HUES48 (cell line): ENCODE data around the gene PLEKHD1.
A peak's percentile ranks its signal among the peaks of the same experiment; 100 is the strongest.

ENCODE experiments used
- H3K27ac ChIP-seq: one replicate; pipeline ENCODE4 v1.7.0; 2013; ENCODE audit warnings: low read depth, low read length, inconsistent platforms
- H3K27me3 ChIP-seq: 2 replicates; pipeline ENCODE4 v1.6.1; 2013; ENCODE audit warnings: mild to moderate bottlenecking, low read length; ENCODE audit not compliant: control insufficient read depth, insufficient read depth
- H3K36me3 ChIP-seq: 2 replicates; pipeline ENCODE4 v1.6.1; 2013; ENCODE audit warnings: low read length; ENCODE audit not compliant: control insufficient read depth, insufficient read depth
- H3K4me1 ChIP-seq: 2 replicates; pipeline ENCODE4 v1.6.1; 2013; ENCODE audit warnings: mild to moderate bottlenecking, low read length; ENCODE audit not compliant: control insufficient read depth, insufficient read depth
- H3K4me3 ChIP-seq: 2 replicates; pipeline ENCODE4 v1.5.1; 2013; ENCODE audit warnings: mild to moderate bottlenecking, low read depth, low read length
- H3K9ac ChIP-seq: 2 replicates; pipeline ENCODE4 v1.6.1; 2013; ENCODE audit warnings: mild to moderate bottlenecking, low read depth, low read length, moderate library complexity
- H3K9me3 ChIP-seq: 2 replicates; pipeline ENCODE4 v1.6.1; 2013; ENCODE audit warnings: low read length; ENCODE audit not compliant: control insufficient read depth, insufficient read depth

Gene PLEKHD1

DNA sequence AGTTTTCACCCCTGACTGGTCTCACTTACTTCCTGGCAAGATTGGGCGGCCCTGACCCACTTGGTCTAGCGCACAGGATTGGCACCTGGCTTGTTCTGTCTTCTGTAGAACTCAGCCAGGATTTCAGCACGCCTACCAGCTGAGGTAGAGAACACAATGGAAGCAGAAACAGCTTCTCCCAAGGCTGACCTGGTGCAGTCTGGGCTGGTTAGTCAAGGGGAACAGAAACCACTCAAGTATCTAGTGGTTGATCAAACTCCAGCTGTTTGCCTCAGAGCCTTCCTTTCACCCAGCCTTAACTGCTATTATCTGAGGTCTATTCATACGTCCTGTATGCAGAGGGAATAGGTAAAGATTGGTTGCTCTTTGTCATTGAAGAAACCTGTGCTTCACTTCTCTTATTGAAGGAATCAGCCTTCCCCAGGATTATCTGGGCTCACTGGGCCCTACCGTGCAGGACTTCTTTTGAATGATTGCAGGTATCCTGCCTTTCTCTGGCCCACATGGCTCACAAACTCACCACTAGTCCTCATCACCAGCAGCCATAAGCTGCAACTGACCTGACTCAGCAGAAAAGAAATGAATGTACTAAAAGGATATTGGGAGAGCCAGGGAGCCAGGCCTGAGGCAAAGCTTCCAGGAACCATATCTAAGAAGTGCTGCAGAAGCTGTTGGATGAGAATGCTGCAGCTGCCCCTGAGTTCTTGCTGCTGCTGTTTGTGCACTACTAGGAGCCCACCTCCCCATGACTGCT is 2.5 kb upstream of the PLEKHD1 start:
- no peaks in the 10 kb centered on the region for H3K36me3 ChIP-seq
- no peak overlapping the region for H3K9ac ChIP-seq
- peaks cover 4% of the 10 kb centered on the region; the same call in 1 of the 2 replicates for H3K4me1 ChIP-seq
- H3K9me3 ChIP-seq: no peaks in the 10 kb centered on the region
- H3K27ac ChIP-seq: no peak overlapping the region
- H3K4me3 ChIP-seq: no peak overlapping the region
- H3K27me3 ChIP-seq: peaks cover 55% of the 10 kb centered on the region

GRCh38 chr14:69483765-69484443 is 624 bp upstream of the PLEKHD1 start:
- H3K27ac ChIP-seq: no peak overlapping the region
- no peaks in the 10 kb centered on the region for H3K36me3 ChIP-seq
- no peaks in the 10 kb centered on the region for H3K9me3 ChIP-seq
- H3K27me3 ChIP-seq: peaks cover 58% of the 10 kb centered on the region
- H3K9ac ChIP-seq: no peak overlapping the region
- peaks cover 4% of the 10 kb centered on the region; the same call in 1 of the 2 replicates for H3K4me1 ChIP-seq
- H3K4me3 ChIP-seq: peak overlapping the region; percentile 68

DNA sequence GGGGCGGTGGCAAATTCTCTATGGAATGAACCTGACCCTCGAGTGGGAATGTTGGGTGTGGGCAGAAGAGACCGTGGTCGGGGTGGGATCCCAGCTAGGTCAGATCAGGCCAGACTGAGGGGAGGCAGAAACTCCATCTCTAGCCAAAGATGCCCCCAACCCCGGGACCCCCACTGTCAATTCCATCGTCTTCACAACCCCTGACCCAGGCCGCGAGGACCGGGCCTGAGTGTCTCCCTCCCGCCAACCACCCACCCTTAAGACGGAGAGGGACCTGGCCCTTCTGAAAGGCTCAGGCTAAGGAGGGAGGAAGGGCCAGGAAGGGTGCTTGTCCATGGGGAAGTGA is 760 bp downstream of the PLEKHD1 start:
- no peak overlapping the region for H3K27ac ChIP-seq
- peak overlapping the region; percentile 68 for H3K4me3 ChIP-seq
- H3K36me3 ChIP-seq: no peaks in the 10 kb centered on the region
- no peaks in the 10 kb centered on the region for H3K9me3 ChIP-seq
- peaks cover 58% of the 10 kb centered on the region for H3K27me3 ChIP-seq
- H3K4me1 ChIP-seq: peaks cover 4% of the 10 kb centered on the region; the same call in 1 of the 2 replicates
- H3K9ac ChIP-seq: no peak overlapping the region

- peaks cover 4% of the 10 kb centered on the region; the same call in 1 of the 2 replicates for H3K4me1 ChIP-seq
- H3K36me3 ChIP-seq: no peaks in the 10 kb centered on the region
- peaks cover 58% of the 10 kb centered on the region for H3K27me3 ChIP-seq
Measured at GRCh38 chr14:69485701-69486100, 1.2 kb downstream of the PLEKHD1 start.

DNA sequence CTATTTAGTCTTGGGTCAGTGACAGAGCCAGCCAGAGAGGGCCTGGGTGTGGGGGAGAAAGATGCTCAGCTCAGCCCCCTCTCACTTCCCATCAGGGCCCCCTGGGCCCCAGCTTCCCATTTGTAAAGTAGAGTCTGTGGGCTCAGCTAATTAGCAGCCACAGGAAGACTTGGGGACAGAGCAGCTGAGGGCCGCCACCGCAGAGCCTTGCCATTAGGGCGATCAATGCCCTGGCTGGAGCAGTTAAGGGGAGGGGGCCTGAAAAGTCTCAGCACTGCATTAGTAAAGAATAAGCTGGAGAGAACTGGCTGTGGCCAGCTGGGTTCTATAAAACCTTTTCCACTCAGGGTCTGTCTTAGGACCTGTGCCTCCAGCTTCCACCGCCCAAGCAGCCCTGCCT is 2.7 kb downstream of the PLEKHD1 start:
- Histone ChIP-seq H3K4me3 (no peak overlapping the region), H3K36me3 (no peaks in the 10 kb centered on the region), H3K27ac (no peak overlapping the region), H3K4me1 (peaks cover 4% of the 10 kb centered on the region; the same call in 1 of the 2 replicates), H3K9ac (no peak overlapping the region), H3K27me3 (peaks cover 47% of the 10 kb centered on the region), H3K9me3 (no peaks in the 10 kb centered on the region)

More at GRCh38 chr14:69485701-69486100, 1.2 kb downstream of the PLEKHD1 start:
- H3K27ac ChIP-seq: no peak overlapping the region
- no peak overlapping the region for H3K9ac ChIP-seq
- H3K9me3 ChIP-seq: no peaks in the 10 kb centered on the region
- H3K4me3 ChIP-seq: no peak overlapping the region

GRCh38 chr14:69487771-69488170 is 3.2 kb downstream of the PLEKHD1 start:
- H3K36me3 ChIP-seq: no peaks in the 10 kb centered on the region
- H3K4me1 ChIP-seq: peaks cover 4% of the 10 kb centered on the region; the same call in 1 of the 2 replicates
- peaks cover 42% of the 10 kb centered on the region for H3K27me3 ChIP-seq
- no peak overlapping the region for H3K27ac ChIP-seq
- no peak overlapping the region for H3K4me3 ChIP-seq
- no peak overlapping the region for H3K9ac ChIP-seq
- H3K9me3 ChIP-seq: no peaks in the 10 kb centered on the region

DNA sequence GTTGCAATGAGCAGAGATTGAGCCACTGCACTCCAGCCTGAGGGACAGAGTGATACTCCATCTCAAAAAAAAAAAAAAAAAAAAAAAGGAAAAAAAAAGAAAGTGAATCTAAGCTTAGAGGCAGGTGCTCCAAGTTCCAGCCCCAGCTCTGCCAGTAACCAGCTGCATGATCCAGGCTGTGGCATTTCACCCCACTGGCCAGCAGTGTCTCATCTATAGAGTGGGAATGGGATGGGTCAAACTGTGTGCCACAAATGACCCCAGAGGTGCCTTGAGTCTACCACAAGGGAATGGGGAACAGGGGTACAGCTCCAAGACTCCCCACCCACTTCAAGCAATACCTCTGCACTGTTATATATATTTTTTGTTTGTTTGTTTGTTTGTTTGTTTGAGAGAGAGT is 5.0 kb downstream of the PLEKHD1 start:
- Histone ChIP-seq H3K9me3 (no peaks in the 10 kb centered on the region), H3K36me3 (no peaks in the 10 kb centered on the region), H3K27ac (no peak overlapping the region), H3K4me1 (no peaks in the 10 kb centered on the region), H3K9ac (no peak overlapping the region), H3K27me3 (peaks cover 26% of the 10 kb centered on the region), H3K4me3 (no peak overlapping the region)

DNA sequence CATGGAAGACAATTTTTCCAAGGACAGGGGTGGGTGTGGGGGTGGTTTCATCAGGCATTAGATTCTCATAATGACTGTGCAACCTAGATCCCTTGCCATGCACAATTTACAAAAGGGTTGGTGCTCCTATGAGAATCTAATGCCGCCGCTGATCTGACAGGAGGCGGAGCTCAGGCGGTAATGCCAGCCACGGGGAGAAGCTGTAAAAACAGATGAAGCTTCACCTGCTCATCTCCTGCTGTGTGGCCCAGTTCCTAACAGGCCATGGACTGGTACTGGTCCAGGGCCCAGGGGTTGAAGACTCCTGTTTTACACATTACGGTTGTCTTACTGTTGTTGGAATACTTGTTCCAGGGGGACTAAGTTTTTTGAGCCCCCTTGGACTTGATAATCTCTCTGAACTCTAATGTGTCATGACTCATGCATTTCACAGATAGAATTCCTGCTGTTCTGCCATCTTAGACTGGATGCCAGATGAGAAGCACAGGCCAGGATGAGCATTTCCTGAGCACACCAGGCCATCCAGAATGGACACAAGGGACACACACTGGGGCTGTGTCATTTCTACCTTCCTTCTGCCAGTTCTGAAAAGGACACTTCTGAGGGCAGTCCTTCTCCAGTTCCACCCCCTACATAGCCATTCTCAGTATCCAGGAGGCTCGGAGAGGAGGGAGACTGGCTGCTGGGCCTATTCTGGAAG is 5.8 kb downstream of the PLEKHD1 start:
- Histone ChIP-seq H3K4me3 (no peak overlapping the region), H3K27ac (no peak overlapping the region), H3K36me3 (no peaks in the 10 kb centered on the region), H3K9ac (no peak overlapping the region), H3K27me3 (peaks cover 19% of the 10 kb centered on the region), H3K4me1 (no peaks in the 10 kb centered on the region), H3K9me3 (no peaks in the 10 kb centered on the region)

- peaks cover 10% of the 10 kb centered on the region for H3K27me3 ChIP-seq
- no peaks in the 10 kb centered on the region for H3K9me3 ChIP-seq
- H3K36me3 ChIP-seq: no peaks in the 10 kb centered on the region
- no peaks in the 10 kb centered on the region for H3K4me1 ChIP-seq
- H3K9ac ChIP-seq: no peak overlapping the region
- H3K4me3 ChIP-seq: no peak overlapping the region
- H3K27ac ChIP-seq: no peak overlapping the region
Measured at GRCh38 chr14:69491193-69491592, 6.7 kb downstream of the PLEKHD1 start.

GRCh38 chr14:69493038-69493437 is 8.5 kb downstream of the PLEKHD1 start:
- no peak overlapping the region for H3K4me3 ChIP-seq
- no peaks in the 10 kb centered on the region for H3K9me3 ChIP-seq
- H3K27me3 ChIP-seq: no peaks in the 10 kb centered on the region
- H3K9ac ChIP-seq: no peak overlapping the region
- H3K36me3 ChIP-seq: no peaks in the 10 kb centered on the region
- H3K27ac ChIP-seq: no peak overlapping the region
- no peaks in the 10 kb centered on the region for H3K4me1 ChIP-seq

GRCh38 chr14:69493791-69494190 is 9.3 kb downstream of the PLEKHD1 start:
- Histone ChIP-seq H3K27me3 (no peaks in the 10 kb centered on the region), H3K9me3 (no peaks in the 10 kb centered on the region), H3K36me3 (no peaks in the 10 kb centered on the region), H3K4me1 (no peaks in the 10 kb centered on the region), H3K9ac (no peak overlapping the region), H3K27ac (no peak overlapping the region), H3K4me3 (no peak overlapping the region)
